WI38 (cell line): ENCODE measurements around the gene GALM.
"Not testable (repeated sequence)": the region's sequence is repeated elsewhere in the genome, so short reads cannot be mapped to it uniquely, and the experiment has no call there.

ENCODE experiments used
- H3K4me3 ChIP-seq: 2 replicates; pipeline ENCODE4 v1.5.1; 2011; ENCODE audit warnings: low read depth, mild to moderate bottlenecking, control low read depth, low read length
- CTCF ChIP-seq: IDR thresholded peaks from 2 replicates; pipeline ENCODE4 v1.5.1; 2012; ENCODE audit warnings: low read depth, mild to moderate bottlenecking, control low read depth, low read length

Gene GALM

GRCh38 chr2:38668092-38668491 is 2.2 kb downstream of the GALM start:
- no peak for TF ChIP-seq CTCF
- no peak overlapping the region for H3K4me3 ChIP-seq

- H3K4me3 ChIP-seq, result no peak overlapping the region
- TF ChIP-seq CTCF, result no peak
Observed at GRCh38 chr2:38668779-38669479, 3.0 kb downstream of the GALM start.

- no peak overlapping the region for H3K4me3 ChIP-seq
- TF ChIP-seq CTCF, result no peak
Observed at GRCh38 chr2:38671303-38671702, 5.4 kb downstream of the GALM start.

GRCh38 chr2:38671946-38672345 is 6.0 kb downstream of the GALM start:
- TF ChIP-seq CTCF, result no peak
- no peak overlapping the region for H3K4me3 ChIP-seq

- no peak for TF ChIP-seq CTCF
- no peak overlapping the region for H3K4me3 ChIP-seq
Observed at GRCh38 chr2:38672445-38673391, 6.8 kb downstream of the GALM start.

- H3K4me3 ChIP-seq, result no peak overlapping the region
- TF ChIP-seq CTCF, result no peak
Observed at GRCh38 chr2:38676681-38677080, 10.8 kb downstream of the GALM start.

GRCh38 chr2:38680868-38681267 is 15.0 kb downstream of the GALM start:
- H3K4me3 ChIP-seq, result not testable (repeated sequence)
